Nephron (organoid): ENCODE measurements around the gene SGCE.

ENCODE experiments used
- H3K27ac Mint-ChIP-seq, 3 experiments: 2 replicates each; pipeline ENCODE4 v1.8.0; 2020; ENCODE audit warnings: mixed read lengths in 3 of 3, mild to moderate bottlenecking in 2 of 3, moderate library complexity in 1 of 3
- H3K27me3 Mint-ChIP-seq: 2 replicates; pipeline ENCODE4 v1.8.0; 2021; ENCODE audit warnings: low read depth, mild to moderate bottlenecking, moderate library complexity, mixed read lengths
- H3K36me3 Mint-ChIP-seq: 2 replicates; pipeline ENCODE4 v1.8.0; 2020; ENCODE audit warnings: low read depth, mixed read lengths
- H3K4me1 Mint-ChIP-seq: 2 replicates; pipeline ENCODE4 v1.8.0; 2020; ENCODE audit warnings: mixed read lengths
- H3K4me3 Mint-ChIP-seq, 3 experiments: 2 replicates each; pipeline ENCODE4 v1.8.0; 2020; ENCODE audit warnings: mild to moderate bottlenecking in 3 of 3, mixed read lengths in 3 of 3, moderate library complexity in 2 of 3
- H3K9me3 Mint-ChIP-seq: 2 replicates; pipeline ENCODE4 v1.8.0; 2020; ENCODE audit warnings: mixed read lengths
- TF ChIP-seq, protein P1 (sequence below), 3 experiments: fragments of 200-600 bp; sonication (generic); IDR thresholded peaks; one replicate each; pipeline ENCODE4 v1.5.0; 2021; ENCODE audit warnings: antibody characterized with exemption in 3 of 3; ENCODE audit not compliant: unreplicated experiment in 3 of 3

The SGCE gene

GRCh38 chr7:94630855-94631254 is 25.1 kb downstream of the SGCE start:
- TF ChIP-seq, protein P1, sequence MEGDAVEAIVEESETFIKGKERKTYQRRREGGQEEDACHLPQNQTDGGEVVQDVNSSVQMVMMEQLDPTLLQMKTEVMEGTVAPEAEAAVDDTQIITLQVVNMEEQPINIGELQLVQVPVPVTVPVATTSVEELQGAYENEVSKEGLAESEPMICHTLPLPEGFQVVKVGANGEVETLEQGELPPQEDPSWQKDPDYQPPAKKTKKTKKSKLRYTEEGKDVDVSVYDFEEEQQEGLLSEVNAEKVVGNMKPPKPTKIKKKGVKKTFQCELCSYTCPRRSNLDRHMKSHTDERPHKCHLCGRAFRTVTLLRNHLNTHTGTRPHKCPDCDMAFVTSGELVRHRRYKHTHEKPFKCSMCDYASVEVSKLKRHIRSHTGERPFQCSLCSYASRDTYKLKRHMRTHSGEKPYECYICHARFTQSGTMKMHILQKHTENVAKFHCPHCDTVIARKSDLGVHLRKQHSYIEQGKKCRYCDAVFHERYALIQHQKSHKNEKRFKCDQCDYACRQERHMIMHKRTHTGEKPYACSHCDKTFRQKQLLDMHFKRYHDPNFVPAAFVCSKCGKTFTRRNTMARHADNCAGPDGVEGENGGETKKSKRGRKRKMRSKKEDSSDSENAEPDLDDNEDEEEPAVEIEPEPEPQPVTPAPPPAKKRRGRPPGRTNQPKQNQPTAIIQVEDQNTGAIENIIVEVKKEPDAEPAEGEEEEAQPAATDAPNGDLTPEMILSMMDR (IDR thresholded peaks at IDR 0.05; ENCODE audit: unreplicated experiment in 3 of 3), result no peak
- H3K4me1 Mint-ChIP-seq, result peaks cover 48% of the 10 kb centered on the region
- no peaks in the 10 kb centered on the region for H3K27me3 Mint-ChIP-seq
- no peaks in the 10 kb centered on the region for H3K9me3 Mint-ChIP-seq
- no peaks in the 10 kb centered on the region for H3K36me3 Mint-ChIP-seq
- H3K4me3 Mint-ChIP-seq, result no peak overlapping the region
- H3K27ac Mint-ChIP-seq, result peak overlapping the region; percentile 27 to 67 (median 51)

- H3K9me3 Mint-ChIP-seq, result no peaks in the 10 kb centered on the region
- H3K4me1 Mint-ChIP-seq, result peaks cover 13% of the 10 kb centered on the region
- H3K27ac Mint-ChIP-seq, result no peak overlapping the region
- TF ChIP-seq, protein P1 (IDR thresholded peaks at IDR 0.05; ENCODE audit: unreplicated experiment in 3 of 3), result no peak
- H3K4me3 Mint-ChIP-seq, result no peak overlapping the region
- H3K27me3 Mint-ChIP-seq, result no peaks in the 10 kb centered on the region
- H3K36me3 Mint-ChIP-seq, result peaks cover 15% of the 10 kb centered on the region
These were observed 32.1 kb downstream of the SGCE start for GRCh38 chr7:94623820-94624219.

GRCh38 chr7:94621120-94621519 is 34.8 kb downstream of the SGCE start:
- Mint-ChIP-seq H3K4me1 (peaks cover 32% of the 10 kb centered on the region), H3K4me3 (no peak overlapping the region), H3K27ac (peak overlapping the region; percentile 30 to 57 (median 53)), H3K27me3 (no peaks in the 10 kb centered on the region), H3K9me3 (no peaks in the 10 kb centered on the region), H3K36me3 (peaks cover 26% of the 10 kb centered on the region)
- TF ChIP-seq, protein P1 (IDR thresholded peaks at IDR 0.05; ENCODE audit: unreplicated experiment in 3 of 3), result no peak

DNA sequence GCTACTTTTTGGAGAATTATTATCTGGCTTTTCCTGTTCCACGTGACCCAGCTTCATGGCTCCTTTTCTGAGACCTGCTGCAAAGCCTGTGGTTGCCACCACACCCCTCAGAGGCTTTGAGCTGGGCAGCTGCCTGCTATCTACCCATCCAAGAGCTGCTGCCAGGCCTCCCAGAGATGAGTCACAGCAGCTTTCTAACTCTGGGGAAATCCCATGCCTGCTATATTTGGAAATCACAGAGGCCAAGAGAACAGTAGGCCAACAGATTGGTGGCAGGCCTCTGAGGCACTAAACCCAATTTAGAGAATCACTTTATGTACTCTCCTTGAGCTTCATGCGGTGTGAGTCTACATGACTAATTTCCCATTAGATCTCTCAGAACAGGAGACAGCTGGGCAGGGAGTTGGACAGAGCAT is 35.2 kb downstream of the SGCE start:
- Mint-ChIP-seq H3K4me3 (peak overlapping the region in 1 of 3 experiments; percentile 53), H3K4me1 (peaks cover 35% of the 10 kb centered on the region), H3K9me3 (no peaks in the 10 kb centered on the region)

DNA sequence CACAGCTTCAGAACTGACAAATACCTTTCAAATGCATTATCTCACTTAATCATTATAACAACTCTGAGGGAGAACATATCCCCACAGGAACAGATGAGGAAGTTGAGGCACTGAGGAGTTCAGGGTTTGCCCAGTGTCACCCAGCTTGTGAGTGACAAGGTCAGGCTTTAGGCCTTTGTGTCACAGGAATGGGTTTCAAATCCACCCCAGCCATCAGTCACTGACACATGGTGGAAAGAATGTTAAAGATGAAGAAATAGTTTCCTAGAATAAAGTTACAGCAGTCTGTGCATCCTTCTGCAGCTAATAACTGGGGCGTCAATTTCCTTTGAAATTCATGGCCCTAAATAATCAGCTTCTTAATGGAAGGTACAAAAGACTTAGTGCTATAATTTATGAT is 37.8 kb downstream of the SGCE start:
- TF ChIP-seq, protein P1 (IDR thresholded peaks at IDR 0.05; ENCODE audit: unreplicated experiment in 3 of 3), result no peak
- H3K27ac Mint-ChIP-seq, result no peak overlapping the region
- peaks cover 38% of the 10 kb centered on the region for H3K4me1 Mint-ChIP-seq
- H3K4me3 Mint-ChIP-seq, result no peak overlapping the region
- H3K27me3 Mint-ChIP-seq, result no peaks in the 10 kb centered on the region
- H3K36me3 Mint-ChIP-seq, result peaks cover 35% of the 10 kb centered on the region
- H3K9me3 Mint-ChIP-seq, result no peaks in the 10 kb centered on the region

More for the DNA sequence above, 35.2 kb downstream of the SGCE start:
- Mint-ChIP-seq H3K27me3 (no peaks in the 10 kb centered on the region), H3K36me3 (peaks cover 28% of the 10 kb centered on the region), H3K27ac (peak overlapping the region in 2 of 3 experiments; percentile 53 to 57)
- TF ChIP-seq, protein P1 (IDR thresholded peaks at IDR 0.05; ENCODE audit: unreplicated experiment in 3 of 3), result no peak

DNA sequence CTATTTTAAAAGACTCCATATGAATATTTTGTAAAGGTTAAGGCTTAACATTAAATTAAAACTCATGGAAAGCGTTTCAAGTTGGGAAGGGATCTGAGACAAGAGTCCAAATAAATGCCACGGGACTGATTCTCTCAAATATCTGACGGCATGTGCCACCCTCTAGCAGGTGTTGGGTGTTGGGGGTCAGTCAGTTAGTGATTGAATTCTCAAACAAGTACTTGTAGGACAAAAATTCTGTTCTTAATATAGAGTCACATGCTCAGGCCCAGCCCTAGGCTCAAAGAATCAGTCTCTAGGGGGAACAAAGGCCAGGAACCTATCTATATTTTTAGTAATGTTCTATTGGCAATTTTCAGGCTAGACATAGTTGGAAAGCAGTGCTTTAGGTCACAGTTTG is 39.1 kb downstream of the SGCE start:
- Mint-ChIP-seq H3K36me3 (peaks cover 38% of the 10 kb centered on the region), H3K4me3 (no peak overlapping the region), H3K4me1 (peaks cover 44% of the 10 kb centered on the region), H3K9me3 (no peaks in the 10 kb centered on the region), H3K27ac (no peak overlapping the region), H3K27me3 (no peaks in the 10 kb centered on the region)
- TF ChIP-seq, protein P1 (IDR thresholded peaks at IDR 0.05; ENCODE audit: unreplicated experiment in 3 of 3), result no peak
